Ectodermal cell (in vitro differentiated cells): Measurements from ENCODE around the gene PPP2R2C.

Source experiments
- H3K27ac ChIP-seq: 2 replicates; pipeline ENCODE4 v1.7.0; 2013; ENCODE audit warnings: mild to moderate bottlenecking, low read depth, low read length; ENCODE audit not compliant: insufficient read depth, poor library complexity, severe bottlenecking
- H3K27me3 ChIP-seq: 2 replicates; pipeline ENCODE4 v1.7.0; 2013; ENCODE audit warnings: mild to moderate bottlenecking, low read length; ENCODE audit not compliant: insufficient read depth, control insufficient read depth, poor library complexity, severe bottlenecking
- H3K36me3 ChIP-seq: one replicate; pipeline ENCODE4 v1.7.0; 2013; ENCODE audit warnings: low read length; ENCODE audit not compliant: control insufficient read depth, insufficient read depth
- H3K4me1 ChIP-seq: one replicate; pipeline ENCODE4 v1.7.0; 2013; ENCODE audit warnings: low read length; ENCODE audit not compliant: control insufficient read depth, insufficient read depth
- H3K4me3 ChIP-seq: 2 replicates; pipeline ENCODE4 v1.7.0; 2013; ENCODE audit warnings: low read depth, low read length, control low read depth; ENCODE audit not compliant: insufficient read depth
- H3K9me3 ChIP-seq: 2 replicates; pipeline ENCODE4 v1.7.0; 2013; ENCODE audit warnings: mild to moderate bottlenecking, low read length, moderate library complexity; ENCODE audit not compliant: control insufficient read depth
- WGBS, 2 experiments: methylation state at CpG; one replicate each; pipeline ENCODE4 v1.1.7; 2013; ENCODE audit warnings: missing lambda C conversion rate in 2 of 2; 5-methylcytosine and 5-hydroxymethylcytosine counted together

Gene PPP2R2C

GRCh38 chr4:6402566-6403399, 69.6 kb downstream of the PPP2R2C start:
- H3K36me3 ChIP-seq = no peaks in the 10 kb centered on the region
- no peaks in the 10 kb centered on the region for H3K9me3 ChIP-seq
- H3K4me3 ChIP-seq = no peak overlapping the region
- peaks cover 14% of the 10 kb centered on the region for H3K4me1 ChIP-seq
- H3K27me3 ChIP-seq = peaks cover 8% of the 10 kb centered on the region
- H3K27ac ChIP-seq = no peak overlapping the region
- WGBS, 2 experiments = 60 to 61% methylated on average over 18 of the region's 18 CpGs

- Histone ChIP-seq H3K27ac (no peak overlapping the region), H3K27me3 (peaks cover 8% of the 10 kb centered on the region), H3K4me3 (no peak overlapping the region), H3K36me3 (no peaks in the 10 kb centered on the region), H3K4me1 (peaks cover 14% of the 10 kb centered on the region), H3K9me3 (no peaks in the 10 kb centered on the region)
- 96% methylated on average over 9 of the region's 9 CpGs for WGBS, 2 experiments
Measured at GRCh38 chr4:6401797-6402196, 70.6 kb downstream of the PPP2R2C start.

DNA sequence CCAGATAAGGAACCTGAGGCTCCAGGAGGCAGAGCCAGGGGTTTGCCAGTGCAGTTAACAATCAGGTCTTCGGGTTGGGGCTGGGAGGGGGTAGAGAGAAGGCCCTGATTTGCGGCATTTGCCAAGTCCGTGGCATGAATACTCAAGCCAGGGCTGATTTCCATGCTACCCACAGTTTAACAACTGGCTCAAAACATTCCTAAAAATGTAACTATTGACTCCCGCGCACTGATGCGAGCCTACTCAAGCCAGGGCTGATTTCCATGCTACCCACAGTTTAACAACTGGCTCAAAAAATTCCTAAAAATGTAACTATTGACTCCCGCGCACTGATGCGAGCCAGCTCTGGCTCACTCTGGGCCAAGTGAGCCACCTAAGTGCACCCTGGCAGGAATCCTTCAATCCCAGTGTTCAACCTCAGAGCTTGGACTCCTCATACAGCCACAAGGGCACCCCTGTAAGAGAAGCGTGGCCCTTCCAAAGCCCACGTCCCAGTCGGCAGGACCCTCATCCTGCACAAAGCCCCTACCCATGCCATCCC, 75.6 kb downstream of the PPP2R2C start:
- Histone ChIP-seq H3K27ac (no peak overlapping the region), H3K36me3 (no peaks in the 10 kb centered on the region), H3K4me3 (no peak overlapping the region), H3K27me3 (no peaks in the 10 kb centered on the region), H3K9me3 (no peaks in the 10 kb centered on the region), H3K4me1 (no peaks in the 10 kb centered on the region)
- WGBS, 2 experiments = 94% methylated on average over 12 of the region's 12 CpGs

DNA sequence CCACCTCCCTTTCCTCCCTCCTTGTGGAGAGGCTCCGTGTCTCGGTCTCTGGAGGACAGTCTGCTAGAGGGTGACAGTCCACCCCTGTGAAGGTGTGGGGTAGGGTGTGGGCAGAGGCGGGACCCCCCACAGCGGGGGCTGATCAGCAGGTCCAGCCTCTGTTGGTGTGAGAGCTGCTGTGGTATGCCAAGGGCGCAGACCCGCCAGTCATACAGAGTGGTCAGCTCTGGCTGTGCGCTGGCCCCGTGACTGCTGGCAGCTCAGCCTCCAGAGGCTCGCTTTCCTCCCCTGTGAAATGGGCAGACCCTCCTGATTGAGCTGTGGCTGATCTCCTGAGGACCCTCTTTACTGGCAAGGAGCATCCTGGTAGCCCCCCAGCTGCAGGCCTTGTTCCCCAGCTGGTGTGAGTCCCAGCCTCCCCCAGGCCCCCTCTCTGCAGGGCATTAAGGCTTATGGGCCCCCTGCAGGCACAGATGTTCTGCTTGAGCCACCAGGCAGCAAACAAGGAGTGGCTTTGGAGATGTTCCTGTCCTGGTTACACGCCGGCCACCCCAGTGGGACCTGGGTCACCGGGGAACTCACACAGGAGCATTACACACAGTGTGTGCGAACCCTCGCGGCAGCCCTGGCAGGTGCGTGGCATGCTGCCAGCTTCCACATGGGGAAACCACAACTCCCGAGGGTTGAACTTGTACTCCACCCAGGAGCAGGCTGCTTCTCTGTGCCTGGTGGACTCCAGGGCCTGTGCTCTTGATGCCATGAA, 76.8 kb downstream of the PPP2R2C start:
- H3K36me3 ChIP-seq = no peaks in the 10 kb centered on the region
- no peak overlapping the region for H3K4me3 ChIP-seq
- H3K9me3 ChIP-seq = no peaks in the 10 kb centered on the region
- WGBS, 2 experiments = 82 to 83% methylated on average over 17 of the region's 17 CpGs
- no peaks in the 10 kb centered on the region for H3K27me3 ChIP-seq
- H3K4me1 ChIP-seq = peaks cover under 1% of the 10 kb centered on the region
- H3K27ac ChIP-seq = no peak overlapping the region

- Histone ChIP-seq H3K27ac (no peak overlapping the region), H3K4me1 (peaks cover 3% of the 10 kb centered on the region), H3K27me3 (no peaks in the 10 kb centered on the region), H3K4me3 (no peak overlapping the region), H3K9me3 (no peaks in the 10 kb centered on the region), H3K36me3 (no peaks in the 10 kb centered on the region)
- 91 to 97% methylated on average over 11 of the region's 11 CpGs for WGBS, 2 experiments
Measured at GRCh38 chr4:6394671-6395081, 77.7 kb downstream of the PPP2R2C start.

DNA sequence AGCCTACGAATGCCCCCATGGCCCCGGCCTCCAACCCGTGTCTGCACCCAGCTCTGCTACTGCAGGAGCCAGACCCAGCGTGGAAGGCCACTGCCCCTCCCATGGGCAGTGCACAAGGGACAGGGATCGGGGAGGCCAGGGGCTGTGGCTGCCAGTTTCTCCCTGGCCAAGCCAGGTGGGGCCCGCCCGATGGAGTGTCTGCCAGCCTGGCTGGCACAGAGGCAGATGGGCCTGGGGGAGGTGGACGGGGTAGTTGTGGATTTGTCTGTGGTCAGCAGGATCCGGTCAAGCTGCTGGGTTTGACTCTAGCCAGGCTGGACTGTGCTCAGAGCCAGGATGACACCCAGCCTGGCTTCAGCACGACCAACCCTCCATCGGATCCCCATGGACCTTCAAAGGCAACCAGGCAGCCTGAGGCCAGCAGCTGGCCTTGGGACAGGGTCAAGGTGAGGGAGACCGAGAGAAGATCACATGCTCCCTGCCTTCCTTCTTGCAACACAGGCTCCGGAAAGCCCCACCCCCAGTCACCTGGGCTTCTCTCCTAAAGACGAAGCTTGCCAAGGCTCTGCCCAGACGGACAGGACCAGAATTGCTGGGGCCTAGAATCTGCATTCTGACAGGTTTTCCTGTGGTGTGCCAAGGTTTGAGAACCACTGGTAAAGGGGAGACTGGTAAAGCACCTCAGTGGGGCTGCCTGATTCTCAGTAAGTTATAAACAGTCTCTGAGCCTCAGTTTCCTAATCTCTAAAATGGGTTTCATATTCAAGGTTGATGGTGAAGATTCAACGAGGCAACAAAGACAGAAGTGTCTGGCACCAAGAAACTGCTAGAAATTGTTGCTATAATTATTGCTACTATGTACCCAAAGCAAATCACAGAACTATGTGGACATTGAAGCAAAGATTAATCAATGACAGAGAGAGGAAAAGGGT, 78.6 kb downstream of the PPP2R2C start:
- Histone ChIP-seq H3K9me3 (no peaks in the 10 kb centered on the region), H3K27ac (no peak overlapping the region), H3K27me3 (no peaks in the 10 kb centered on the region), H3K4me1 (peaks cover 3% of the 10 kb centered on the region), H3K36me3 (no peaks in the 10 kb centered on the region), H3K4me3 (no peak overlapping the region)
- WGBS, 2 experiments = 91% methylated on average over 15 to 16 of the region's 16 CpGs

DNA sequence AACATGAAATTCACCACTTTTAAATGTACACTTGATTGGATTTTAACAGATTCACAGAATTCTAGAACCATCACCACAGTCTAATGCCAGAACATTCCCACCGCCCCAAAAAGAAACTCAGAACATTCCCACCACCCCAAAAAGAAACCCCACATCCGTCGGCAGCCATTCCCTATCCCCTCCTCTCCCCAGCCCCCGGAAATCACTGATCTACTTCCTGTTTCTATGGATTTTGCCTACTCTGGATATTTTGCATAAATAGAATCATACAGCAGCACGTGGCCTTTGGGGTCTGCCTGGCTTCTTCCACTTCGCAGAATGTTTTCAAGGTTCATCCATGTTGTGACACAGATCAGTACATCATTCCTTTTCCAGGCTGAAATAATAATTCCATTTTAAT, 79.3 kb downstream of the PPP2R2C start:
- Histone ChIP-seq H3K27me3 (no peaks in the 10 kb centered on the region), H3K4me3 (no peak overlapping the region), H3K9me3 (no peaks in the 10 kb centered on the region), H3K27ac (no peak overlapping the region), H3K4me1 (peaks cover 3% of the 10 kb centered on the region), H3K36me3 (no peaks in the 10 kb centered on the region)
- WGBS, 2 experiments = 87 to 91% methylated on average over 6 of the region's 6 CpGs

DNA sequence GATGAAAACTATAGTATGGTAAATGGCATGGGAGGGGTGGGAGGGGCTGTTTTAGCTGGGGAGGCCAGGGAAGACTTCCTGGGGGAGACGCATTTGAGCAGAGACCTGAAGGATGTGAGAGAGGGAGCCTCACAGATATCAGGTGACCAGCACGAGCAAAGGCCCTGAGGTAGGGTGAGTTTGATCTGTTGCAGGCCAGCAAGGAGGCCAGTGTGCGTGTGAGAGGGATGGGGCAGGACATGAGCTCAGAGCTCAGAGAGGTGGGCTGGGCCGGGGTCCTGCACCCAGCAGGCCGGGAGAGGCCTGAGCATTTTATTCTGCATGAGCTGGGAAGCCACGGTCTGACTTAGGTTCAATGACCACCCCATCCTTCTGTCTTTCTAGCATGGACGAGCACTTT, 80.0 kb downstream of the PPP2R2C start:
- no peaks in the 10 kb centered on the region for H3K27me3 ChIP-seq
- H3K4me1 ChIP-seq = peaks cover 3% of the 10 kb centered on the region
- no peak overlapping the region for H3K4me3 ChIP-seq
- no peak overlapping the region for H3K27ac ChIP-seq
- WGBS, 2 experiments = 90 to 91% methylated on average over 7 of the region's 7 CpGs
- no peaks in the 10 kb centered on the region for H3K36me3 ChIP-seq
- no peaks in the 10 kb centered on the region for H3K9me3 ChIP-seq

DNA sequence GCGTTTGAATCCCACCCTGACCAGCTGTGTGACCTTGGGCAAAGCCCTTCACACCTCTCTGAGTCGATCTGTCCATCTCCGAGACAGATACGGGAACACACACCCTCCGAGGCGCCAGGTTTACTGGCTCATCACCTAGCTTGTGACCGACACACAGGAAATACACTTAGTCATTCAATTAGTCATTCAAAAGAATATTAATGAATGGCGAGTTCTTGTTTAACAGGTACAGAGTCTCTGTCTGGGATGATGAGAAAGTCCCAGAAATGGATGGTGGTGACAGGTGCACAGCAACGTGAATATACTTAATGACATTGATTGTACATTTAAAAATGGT, 80.6 kb downstream of the PPP2R2C start:
- Histone ChIP-seq H3K27ac (no peak overlapping the region), H3K36me3 (no peaks in the 10 kb centered on the region), H3K4me3 (no peak overlapping the region), H3K4me1 (peaks cover 3% of the 10 kb centered on the region), H3K27me3 (no peaks in the 10 kb centered on the region), H3K9me3 (no peaks in the 10 kb centered on the region)
- 93% methylated on average over 9 of the region's 9 CpGs for WGBS, 2 experiments
